Body of pancreas (tissue), 4 donors: Measurements from ENCODE around the gene DUSP5. TPM values are rescaled to one million over a fixed set of nuclear protein-coding genes. Genes with fewer than 3 reads are reported as not detected.
A peak's percentile ranks its signal among the peaks of the same experiment; 100 is the strongest.

Experiments
- ATAC-seq: fragments of 150-250 bp; one replicate; pipeline ENCODE4 v1.9.1; 2016
- DNase-seq, 4 donors: peaks; one replicate each; pipeline ENCODE4 v3.0.0-alpha.2; 2019
- H3K27ac ChIP-seq, 4 donors: fragments of 200-600 bp; sonication (generic); 1 replicate in 3 of 4; 2 replicates in 1 of 4; pipeline versions ENCODE4 v1.5.1 to v1.6.1; 2016 to 2019; ENCODE audit warnings: mild to moderate bottlenecking in 1 of 4, mixed read lengths in 1 of 4, moderate library complexity in 1 of 4
- H3K27me3 ChIP-seq, 2 donors: fragments of 200-600 bp; sonication (generic); one replicate each; pipeline ENCODE4 v1.6.0; 2016; ENCODE audit warnings: mild to moderate bottlenecking in 1 of 2
- H3K36me3 ChIP-seq, 2 donors: fragments of 200-600 bp; sonication (generic); replicated peaks in 1 of 2; 2 replicates each; pipeline ENCODE4 v1.5.1; 2016; ENCODE audit warnings: low read depth in 2 of 2; ENCODE audit not compliant: insufficient read depth in 1 of 2
- H3K4me1 ChIP-seq: fragments of 200-600 bp; sonication (generic); one replicate; pipeline ENCODE4 v1.6.0; 2016
- H3K4me3 ChIP-seq, 2 donors: fragments of 200-600 bp; sonication (generic); 1 replicate in 1 of 2; 2 replicates in 1 of 2; pipeline ENCODE4 v1.5.1; 2016 to 2019
- H3K9me3 ChIP-seq, 3 donors: fragments of 200-600 bp; sonication (generic); 1 replicate in 2 of 3; 2 replicates in 1 of 3; pipeline ENCODE4 v1.5.1; 2016
- POLR2A ChIP-seq, 3 donors: fragments of 450-650 bp; IDR thresholded peaks; one replicate each; pipeline ENCODE4 v1.6.1; 2016; ENCODE audit warnings: antibody characterized with exemption in 3 of 3, mild to moderate bottlenecking in 2 of 3
- WGBS, 2 donors: methylation state at CpG; one replicate each; pipeline ENCODE4 v1.1.5; 2017; 5-methylcytosine and 5-hydroxymethylcytosine counted together
- intact Hi-C: fragments of 100-400 bp; cut with DNase I; formaldehyde crosslinking; loops from one replicate; pipeline ENCODE4 v1.15.1; 2023
- total RNA-seq, 2 donors: library from RNA; depleted of rRNA; stranded (reverse); fragments of >200 nt; gene quantifications; one replicate each; pipeline ENCODE4 v1.1.0, GENCODE V29; 2016
- TF ChIP-seq, protein P1 (sequence below), 7 experiments: fragments of 450-650 bp in 4 of 7; fragments of 200-600 bp in 3 of 7; sonication (generic) in 3 of 7; IDR thresholded peaks; one replicate each; pipeline ENCODE4 v1.5.1; 2016 to 2019; ENCODE audit warnings: antibody characterized with exemption in 7 of 7

Gene DUSP5
- total RNA-seq, 2 donors from 2014 or later: 6.2 to 9.2 TPM

DNA sequence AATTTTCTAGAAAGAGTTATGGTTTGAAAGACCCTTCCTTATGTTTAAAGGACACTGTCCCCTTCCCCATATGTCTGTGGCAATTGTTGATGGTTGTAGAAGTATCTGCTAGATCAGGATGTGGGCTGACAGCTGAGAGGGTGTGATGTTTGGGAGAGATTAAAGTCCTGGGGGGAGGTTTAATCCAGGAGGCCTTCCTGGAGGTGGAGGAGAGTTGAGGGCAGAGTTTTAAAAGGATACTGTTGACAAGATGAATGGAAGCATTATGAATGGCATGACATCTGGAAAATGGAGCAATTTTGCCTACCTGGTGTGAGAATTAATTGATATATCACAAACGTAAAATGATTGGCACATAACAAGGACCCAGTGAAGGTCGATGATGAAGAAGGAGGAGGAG lies 36.9 kb downstream of the DUSP5 start:
- intact Hi-C loops: no loop called here
- Histone ChIP-seq H3K27me3 (peaks cover 0 to 3% of the 10 kb centered on the region in 2 donors), H3K9me3 (no peaks in the 10 kb centered on the region), H3K4me3 (no peak overlapping the region), H3K36me3 (no peaks in the 10 kb centered on the region), H3K27ac (no peak overlapping the region), H3K4me1 (peaks cover 6% of the 10 kb centered on the region)
- DNase-seq (no peak), ATAC-seq (no peak)
- 28 to 30% methylated on average over 2 of the region's 2 CpGs for WGBS, 2 donors
- TF ChIP-seq, protein P1, sequence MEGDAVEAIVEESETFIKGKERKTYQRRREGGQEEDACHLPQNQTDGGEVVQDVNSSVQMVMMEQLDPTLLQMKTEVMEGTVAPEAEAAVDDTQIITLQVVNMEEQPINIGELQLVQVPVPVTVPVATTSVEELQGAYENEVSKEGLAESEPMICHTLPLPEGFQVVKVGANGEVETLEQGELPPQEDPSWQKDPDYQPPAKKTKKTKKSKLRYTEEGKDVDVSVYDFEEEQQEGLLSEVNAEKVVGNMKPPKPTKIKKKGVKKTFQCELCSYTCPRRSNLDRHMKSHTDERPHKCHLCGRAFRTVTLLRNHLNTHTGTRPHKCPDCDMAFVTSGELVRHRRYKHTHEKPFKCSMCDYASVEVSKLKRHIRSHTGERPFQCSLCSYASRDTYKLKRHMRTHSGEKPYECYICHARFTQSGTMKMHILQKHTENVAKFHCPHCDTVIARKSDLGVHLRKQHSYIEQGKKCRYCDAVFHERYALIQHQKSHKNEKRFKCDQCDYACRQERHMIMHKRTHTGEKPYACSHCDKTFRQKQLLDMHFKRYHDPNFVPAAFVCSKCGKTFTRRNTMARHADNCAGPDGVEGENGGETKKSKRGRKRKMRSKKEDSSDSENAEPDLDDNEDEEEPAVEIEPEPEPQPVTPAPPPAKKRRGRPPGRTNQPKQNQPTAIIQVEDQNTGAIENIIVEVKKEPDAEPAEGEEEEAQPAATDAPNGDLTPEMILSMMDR (IDR thresholded peaks at IDR 0.05): no peak
- no peak for TF ChIP-seq POLR2A (IDR thresholded peaks at IDR 0.05)

DNA sequence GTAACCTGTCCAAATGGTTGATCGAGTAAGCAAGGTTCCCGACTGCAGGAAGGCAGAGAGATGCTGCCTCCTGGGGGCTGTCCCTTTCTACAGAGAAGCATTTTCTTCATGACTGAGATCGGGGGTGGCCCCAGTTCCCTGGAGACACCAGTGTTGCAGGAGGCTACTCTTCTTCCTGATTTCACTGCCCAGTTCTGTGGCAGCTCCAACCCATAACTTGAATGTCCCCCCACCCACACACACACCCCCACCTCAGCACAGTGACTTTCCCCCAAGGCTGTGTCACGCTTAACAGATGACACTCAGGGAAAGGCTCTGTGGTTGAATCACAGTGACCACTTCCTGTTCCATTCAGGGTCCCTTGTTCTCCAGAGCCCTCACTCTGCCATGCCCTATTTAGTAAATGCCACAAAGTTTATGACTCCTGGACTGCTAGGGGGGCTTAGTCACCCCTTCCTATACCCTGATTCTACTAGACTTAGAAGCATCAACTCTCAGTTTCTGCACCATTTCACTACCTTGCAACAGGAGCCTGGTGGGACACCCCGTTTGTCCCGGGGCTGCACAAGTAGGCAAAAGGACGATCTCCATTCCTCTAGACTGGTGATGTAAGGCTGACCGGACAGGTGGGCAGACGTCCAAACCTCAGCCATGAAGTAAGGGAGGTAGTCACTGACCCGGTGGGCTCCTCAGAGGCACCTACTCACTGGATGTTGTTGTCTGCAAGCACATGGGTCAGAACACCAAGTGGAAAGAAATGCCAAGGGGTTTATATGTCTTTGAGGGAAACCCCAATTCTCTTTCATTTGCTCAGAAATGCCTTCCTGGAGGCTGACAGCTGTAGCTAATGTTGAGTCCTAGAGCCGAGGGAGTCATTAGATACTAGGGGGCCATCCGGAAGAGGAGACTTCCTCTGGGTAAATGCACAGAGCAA lies 38.5 kb downstream of the DUSP5 start:
- no peaks in the 10 kb centered on the region for H3K9me3 ChIP-seq
- WGBS, 2 donors: 49 to 50% methylated on average over 12 of the region's 12 CpGs
- intact Hi-C loops: no loop called here
- TF ChIP-seq, protein P1 (IDR thresholded peaks at IDR 0.05): peak in 4 of 7 experiments; percentile 11 to 42 (median 28)
- TF ChIP-seq POLR2A (IDR thresholded peaks at IDR 0.05): no peak
- no peak overlapping the region for H3K27ac ChIP-seq
- no peak overlapping the region for H3K4me3 ChIP-seq
- H3K36me3 ChIP-seq: no peaks in the 10 kb centered on the region
- no peaks in the 10 kb centered on the region for H3K4me1 ChIP-seq
- peaks cover 0 to 3% of the 10 kb centered on the region in 2 donors for H3K27me3 ChIP-seq
- DNase-seq (peak in 3 of 4 donors; percentile 19 to 38 (median 22)), ATAC-seq (no peak)

GRCh38 chr10:110539091-110539490 lies 41.4 kb downstream of the DUSP5 start:
- ATAC-seq (no peak), DNase-seq (no peak)
- TF ChIP-seq, protein P1 (IDR thresholded peaks at IDR 0.05): no peak
- Histone ChIP-seq H3K36me3 (no peaks in the 10 kb centered on the region), H3K4me3 (no peak overlapping the region), H3K27ac (no peak overlapping the region), H3K4me1 (no peaks in the 10 kb centered on the region), H3K9me3 (no peaks in the 10 kb centered on the region), H3K27me3 (no peaks in the 10 kb centered on the region)
- 78 to 89% methylated on average over 3 to 4 of the region's 4 CpGs for WGBS, 2 donors
- intact Hi-C loops: no loop called here

DNA sequence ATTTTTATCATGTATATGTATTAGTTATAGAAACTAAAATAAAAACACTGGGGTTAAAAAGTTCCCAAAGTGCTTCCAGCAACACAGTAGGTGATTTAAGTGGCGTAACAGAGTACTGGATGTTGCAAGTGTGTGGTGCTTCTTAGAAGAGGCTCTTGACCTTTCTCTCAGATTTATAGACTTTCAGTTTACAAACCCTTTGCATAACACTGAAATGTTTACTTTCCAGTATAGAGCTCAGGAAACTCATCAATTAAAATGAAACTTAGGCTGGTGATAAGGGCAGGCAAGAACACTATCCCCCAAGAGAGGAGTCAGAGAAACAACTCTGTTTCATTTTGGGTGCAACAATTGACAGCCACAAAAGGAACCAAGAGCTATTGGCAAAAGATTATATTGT lies 42.3 kb downstream of the DUSP5 start:
- Histone ChIP-seq H3K4me3 (no peak overlapping the region), H3K36me3 (no peaks in the 10 kb centered on the region), H3K27me3 (no peaks in the 10 kb centered on the region), H3K9me3 (no peaks in the 10 kb centered on the region), H3K4me1 (no peaks in the 10 kb centered on the region), H3K27ac (no peak overlapping the region)
- TF ChIP-seq POLR2A (IDR thresholded peaks at IDR 0.05): no peak
- TF ChIP-seq, protein P1 (IDR thresholded peaks at IDR 0.05): no peak
- intact Hi-C loops: loop anchor here (5.0 to 10.0 kb wide), 2 partner anchors 185 to 223 kb away; no protein-coding TSS in a partner anchor
- 50 to 80% methylated on average over 1 of the region's 1 CpG for WGBS, 2 donors
- DNase-seq (no peak), ATAC-seq (no peak)
